ENCODE measurements around the gene VPS25.
"Not testable (repeated sequence)": the region's sequence is repeated elsewhere in the genome, so short reads cannot be mapped to it uniquely, and the experiment has no call there.

The VPS25 gene

DNA sequence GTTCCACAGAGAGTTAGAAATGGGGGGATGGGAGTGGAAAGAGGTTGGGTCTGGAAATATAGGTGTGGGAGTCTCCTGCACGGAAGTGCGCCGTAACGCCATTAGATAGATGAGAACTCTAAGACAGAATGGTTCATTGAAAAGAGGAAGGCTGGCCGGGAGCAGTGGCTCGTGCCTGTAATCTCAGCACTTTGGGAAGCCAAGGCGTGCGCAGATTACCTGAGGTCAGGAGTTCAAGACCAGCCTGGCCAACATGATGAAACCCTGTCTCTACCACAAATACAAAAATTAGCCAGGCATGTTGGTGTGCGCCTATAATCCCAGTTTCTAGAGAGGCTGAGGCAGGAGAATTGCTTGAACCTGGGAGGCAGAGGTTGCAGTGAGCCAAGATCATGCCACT, 5.2 kb upstream of the VPS25 start:
- not testable (repeated sequence) for DNase-seq

DNA sequence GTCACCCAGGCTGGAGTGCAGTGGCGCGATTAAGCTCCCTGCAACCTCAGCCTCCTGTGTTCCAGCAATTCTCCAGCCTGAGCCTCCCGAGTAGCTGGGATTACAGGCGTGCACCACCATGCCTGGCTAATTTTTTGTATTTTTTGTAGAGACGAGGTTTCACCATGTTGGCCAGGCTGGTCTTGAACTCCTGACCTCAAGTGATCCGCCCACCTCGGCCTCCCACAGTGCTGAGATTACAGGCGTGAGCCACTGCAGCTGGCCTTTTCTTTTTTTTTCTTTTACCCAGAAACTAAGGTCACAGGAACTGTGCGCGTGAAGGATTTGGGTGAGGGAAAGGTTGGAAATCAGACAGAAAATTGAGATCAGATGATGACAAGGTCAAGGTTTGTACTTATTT, 3.3 kb upstream of the VPS25 start:
- not testable (repeated sequence) for DNase-seq

DNA sequence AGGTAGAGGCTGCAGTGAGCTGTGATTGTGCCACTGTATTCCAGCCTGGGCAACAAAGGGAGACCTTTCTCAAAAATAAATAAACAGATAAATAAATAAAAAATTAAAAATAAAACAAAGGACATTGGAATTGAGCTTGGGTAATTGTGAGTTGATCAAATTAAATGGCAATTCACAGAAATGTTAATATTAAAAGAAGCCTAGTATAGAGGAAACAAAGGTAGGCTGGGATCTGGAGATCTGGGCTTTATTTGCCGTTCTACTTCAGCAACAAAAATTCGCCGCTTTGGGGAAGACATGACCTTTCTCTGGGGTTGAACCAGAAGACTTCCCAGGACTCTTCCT, 332 bp upstream of the VPS25 start:
- no peak for DNase-seq

DNA sequence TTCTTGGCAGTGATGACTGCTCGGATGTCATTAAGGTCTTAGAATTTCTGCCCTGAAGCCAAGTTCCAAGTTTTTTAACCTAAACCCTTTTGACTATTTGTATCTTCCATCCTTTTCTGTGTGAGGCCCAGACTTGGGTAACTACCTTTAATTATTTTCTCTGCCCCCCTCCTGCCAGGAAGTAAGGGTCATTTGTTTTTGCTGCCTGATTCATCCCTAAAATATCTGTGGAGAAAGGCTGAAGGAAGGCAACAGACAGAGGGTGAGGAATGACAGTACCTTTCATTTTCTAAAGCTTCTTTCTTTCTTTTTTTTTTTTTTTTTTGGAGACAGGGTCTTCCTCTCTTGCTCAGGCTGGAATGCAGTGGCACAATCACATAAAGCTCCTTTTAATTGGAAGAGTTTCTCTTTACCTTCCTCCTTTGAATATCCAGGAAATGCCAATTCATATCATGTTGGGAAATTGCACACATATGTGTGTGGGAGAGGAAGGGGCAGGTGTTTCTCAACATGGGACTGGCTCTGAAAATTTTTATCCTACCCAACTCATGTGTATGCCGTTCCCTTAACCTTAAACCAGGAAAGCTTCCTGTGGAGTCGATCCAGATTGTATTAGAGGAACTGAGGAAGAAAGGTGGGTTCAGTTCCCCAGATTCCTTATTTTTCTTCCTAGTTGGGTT, 957 bp downstream of the VPS25 start:
- DNase-seq = no peak

DNA sequence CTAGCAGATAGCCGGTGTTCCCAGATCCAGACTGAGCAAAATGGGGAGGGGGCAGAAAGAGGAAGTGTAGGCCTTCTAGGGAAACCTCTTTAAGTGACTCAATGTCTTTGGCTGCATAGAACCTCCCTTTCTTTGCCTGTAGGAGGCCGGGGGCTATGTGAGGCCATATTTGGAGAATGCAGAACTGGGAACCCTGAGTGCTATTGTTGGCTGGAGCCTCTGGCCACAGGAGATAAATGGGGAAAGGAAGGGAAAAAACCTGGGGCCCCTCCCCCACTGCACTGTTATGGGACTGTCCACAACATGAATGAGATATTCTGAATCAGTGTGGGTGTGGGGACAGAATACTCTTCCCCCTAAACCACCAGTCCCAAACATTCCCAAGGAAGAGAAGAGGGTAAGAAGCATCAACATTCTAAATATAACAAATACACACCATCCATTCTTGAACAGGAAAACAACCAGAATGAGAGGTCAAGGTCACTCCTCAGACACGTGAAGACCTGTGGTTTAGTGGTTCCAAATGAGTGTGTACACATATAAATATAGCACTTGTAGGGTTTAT, 2.4 kb downstream of the VPS25 start:
- peak; percentile 53 to 79 (median 64) for DNase-seq

DNA sequence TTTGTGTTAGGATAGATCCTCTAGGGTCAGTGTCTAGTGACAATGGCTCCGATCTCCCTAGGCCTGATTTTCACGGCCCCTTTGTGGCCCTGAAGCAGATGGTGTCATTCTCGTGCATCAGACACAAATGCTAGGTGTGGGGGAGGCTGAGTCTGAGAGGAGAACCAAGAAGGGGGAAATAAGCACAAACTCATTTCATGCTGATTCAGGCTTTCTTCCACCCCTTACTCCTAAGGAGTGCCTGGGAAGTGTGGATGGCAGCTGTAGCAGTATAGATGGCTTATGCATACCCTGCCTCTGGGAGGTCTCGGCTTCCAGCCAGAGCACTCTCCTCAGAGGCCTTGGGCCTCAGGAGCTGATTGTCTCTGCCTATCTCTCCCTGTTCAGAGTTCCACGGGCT, 5.3 kb downstream of the VPS25 start:
- no peak for DNase-seq

DNA sequence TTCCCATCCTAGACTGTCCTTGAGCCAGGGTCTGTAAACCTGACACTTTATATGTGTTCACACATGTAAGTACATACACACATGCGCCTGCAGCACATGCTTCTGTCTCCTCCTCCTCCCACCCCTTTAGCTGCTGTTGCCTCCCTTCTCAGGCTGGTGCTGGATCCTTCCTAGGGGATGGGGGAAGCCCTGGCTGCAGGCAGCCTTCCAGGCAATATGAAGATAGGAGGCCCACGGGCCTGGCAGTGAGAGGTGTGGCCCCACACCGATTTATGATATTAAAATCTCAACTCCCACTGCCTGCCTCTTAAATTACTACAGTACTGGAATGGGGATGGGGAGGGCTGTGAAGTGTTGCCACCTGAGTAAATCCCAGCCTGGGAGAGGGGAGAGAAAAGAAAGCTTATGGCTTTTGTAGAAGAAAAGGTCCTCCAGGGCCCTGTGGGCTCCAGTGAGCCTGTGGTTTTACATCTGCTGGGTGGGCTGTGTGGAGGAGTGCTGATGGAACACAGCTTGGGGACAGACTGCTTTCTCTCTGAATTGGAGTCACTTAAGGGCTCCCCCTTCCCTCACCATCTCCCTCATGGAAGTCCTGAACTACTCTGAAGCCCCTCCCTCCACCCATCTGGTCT, 6.2 kb downstream of the VPS25 start:
- no peak for DNase-seq

DNA sequence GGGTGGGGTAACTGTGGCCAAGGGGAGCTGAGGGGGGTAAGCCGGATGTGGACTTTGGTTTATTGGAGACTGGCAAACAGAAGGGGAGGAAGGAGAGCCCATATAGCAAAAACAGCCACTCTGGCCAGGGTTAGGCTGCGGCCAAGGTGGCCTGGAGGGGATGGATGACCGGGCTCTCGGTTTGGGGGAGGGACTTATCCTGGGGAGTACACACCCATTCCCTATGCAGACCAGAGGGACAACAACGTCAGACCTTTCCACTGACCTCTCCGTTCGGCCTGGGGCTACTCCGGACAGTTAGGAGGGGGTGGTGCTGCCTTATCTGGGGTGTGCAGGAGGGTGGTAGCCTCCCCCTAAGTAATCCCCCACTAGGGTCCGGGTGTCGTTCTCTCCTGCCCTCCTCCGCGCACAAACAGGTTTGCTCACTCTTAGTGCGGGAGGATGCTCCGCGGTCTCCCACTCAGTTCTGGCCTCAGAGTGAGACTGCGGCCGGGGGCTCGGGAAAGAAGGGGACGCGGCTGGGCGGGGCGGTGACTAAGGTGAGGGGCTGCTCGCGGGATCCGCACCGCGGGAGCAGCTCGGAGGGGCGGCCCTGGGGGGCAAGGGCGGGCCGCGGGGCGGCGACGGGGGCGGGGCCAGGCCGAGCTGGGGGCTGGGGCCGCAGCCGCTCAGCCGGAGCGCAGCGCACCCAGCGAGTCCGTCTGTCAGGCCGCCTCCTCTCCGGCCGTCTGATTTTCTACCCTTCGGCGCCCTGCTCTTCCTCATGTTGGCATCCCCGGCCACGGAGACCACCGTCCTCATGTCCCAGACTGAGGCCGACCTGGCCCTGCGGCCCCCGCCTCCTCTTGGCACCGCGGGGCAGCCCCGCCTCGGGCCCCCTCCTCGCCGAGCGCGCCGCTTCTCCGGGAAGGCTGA, 6.9 kb downstream of the VPS25 start, which contains the start of gene WNK4:
Gene WNK4, plus strand, starts transcription at position 675 of the 915 bp plus-strand sequence. Its CDS starts 89 bp downstream, at position 764.
- no peak for DNase-seq

DNA sequence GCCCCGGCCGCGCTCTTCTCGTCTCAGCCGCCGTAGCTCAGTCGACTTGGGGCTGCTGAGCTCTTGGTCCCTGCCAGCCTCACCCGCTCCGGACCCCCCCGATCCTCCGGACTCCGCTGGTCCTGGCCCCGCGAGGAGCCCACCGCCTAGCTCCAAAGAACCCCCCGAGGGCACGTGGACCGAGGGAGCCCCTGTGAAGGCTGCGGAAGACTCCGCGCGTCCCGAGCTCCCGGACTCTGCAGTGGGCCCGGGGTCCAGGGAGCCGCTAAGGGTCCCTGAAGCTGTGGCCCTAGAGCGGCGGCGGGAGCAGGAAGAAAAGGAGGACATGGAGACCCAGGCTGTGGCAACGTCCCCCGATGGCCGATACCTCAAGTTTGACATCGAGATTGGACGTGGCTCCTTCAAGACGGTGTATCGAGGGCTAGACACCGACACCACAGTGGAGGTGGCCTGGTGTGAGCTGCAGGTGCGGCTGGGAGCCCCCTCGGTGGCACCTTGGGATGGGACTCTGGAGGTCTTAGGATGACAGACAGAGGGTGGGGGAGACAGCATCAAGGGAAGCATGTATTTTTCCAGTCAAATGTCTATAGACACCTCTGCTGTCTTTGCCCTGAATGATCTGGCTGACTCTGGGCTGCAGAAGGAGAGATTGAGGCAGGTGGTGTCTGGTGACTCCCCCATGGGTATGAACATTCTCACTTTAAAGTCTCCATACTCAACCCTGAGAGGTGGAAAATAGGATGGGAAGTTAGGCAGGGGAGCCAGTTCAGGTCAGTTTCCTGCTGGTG, 7.8 kb downstream of the VPS25 start:
- DNase-seq = no peak

DNA sequence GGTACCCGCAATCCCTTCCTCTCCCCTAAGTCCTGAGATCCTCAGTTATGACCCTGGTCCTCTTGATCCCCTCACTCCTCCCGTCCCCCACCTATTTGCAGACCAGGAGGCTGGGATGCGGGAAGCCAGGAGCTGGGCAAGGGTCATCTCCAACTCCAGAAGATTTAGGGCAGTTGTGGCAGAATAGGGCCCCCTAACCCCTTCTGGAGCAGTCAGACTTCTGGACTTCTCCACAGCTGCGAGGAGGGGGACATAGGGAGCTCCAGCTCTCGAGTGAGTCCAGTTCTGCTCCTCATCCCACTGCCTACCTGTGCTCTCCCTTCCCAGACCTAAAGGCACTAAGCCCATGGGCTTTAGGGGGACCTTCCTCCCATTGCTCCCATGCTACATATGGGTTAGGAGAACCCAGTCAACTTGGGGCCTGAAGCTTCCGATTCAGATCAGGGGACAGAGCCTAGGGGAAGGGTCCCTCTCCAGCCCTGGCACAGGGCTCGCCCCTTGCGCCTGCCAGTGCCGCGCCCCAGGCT, 8.5 kb downstream of the VPS25 start:
- DNase-seq = no peak

DNA sequence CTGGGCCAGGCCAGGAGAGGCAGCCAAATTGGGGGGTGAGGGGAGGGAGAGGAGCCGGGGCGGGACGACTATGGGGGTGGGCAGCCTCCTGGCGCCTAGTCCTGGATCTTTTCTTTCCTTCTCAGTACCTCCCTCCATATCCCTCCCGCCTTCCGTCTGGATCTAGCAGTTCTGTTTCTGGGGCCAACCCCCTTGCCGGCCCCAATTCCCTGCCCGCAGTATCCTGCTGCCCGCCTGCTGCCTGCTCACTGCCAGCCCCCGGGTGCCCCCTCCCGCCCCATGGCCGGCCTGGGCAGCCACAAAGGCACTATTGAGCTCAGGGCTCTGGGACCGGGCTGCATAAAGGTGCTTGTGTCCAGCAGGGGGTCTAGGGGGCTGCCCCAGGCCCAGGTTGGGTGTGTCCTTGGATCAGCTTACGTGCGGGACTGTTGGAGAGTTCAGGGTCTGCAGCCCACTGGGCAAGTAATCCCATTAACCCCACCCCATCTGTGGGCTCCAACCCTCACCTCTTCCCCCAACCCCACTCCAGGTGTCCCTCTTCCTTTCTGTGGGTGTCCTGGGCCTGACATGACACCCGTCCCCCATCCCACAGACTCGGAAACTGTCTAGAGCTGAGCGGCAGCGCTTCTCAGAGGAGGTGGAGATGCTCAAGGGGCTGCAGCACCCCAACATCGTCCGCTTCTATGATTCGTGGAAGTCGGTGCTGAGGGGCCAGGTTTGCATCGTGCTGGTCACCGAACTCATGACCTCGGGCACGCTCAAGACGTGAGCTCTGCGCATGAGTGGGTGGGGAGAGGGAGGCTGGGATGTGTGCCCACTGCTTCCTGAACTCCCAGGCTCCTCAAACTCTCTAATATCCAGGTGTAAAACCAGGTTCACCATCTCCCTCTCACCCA, 9.2 kb downstream of the VPS25 start:
- no peak for DNase-seq

DNA sequence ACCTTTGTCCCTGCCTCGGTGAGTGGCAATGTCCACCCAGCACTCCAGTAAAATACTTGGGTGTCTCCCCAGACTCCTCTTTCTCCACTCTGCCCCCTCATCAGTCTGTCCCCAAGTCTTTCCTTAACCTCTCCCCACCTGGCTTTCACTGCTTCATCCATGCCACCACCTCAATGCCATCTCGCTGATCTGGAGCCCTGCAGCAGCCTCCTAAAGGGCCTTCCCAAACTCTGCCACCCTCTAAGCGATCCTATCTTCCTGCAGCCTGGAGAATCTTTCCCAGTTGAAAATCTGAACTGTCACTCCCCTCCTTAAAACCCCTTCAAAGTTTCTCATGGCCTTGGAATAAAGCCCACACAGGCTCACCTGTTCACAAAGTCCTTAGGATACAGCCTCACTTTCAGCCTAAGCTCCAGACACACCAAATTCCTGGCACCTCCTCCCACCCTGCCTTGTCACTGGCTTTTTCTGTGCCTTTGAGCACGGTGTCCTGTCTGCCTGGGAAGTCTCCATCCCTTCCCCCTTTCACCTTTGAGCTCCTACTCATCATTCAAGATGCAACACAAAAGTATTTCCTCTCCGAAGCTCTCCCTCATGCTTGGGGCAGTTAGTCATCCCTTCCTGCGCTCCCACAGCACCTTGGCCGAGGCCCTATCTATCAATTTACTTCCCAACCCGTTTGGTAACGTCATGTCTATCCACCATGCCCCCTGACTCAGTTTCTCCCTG, 10.0 kb downstream of the VPS25 start:
- peak in 1 of 4 experiments; percentile 13 for DNase-seq

DNA sequence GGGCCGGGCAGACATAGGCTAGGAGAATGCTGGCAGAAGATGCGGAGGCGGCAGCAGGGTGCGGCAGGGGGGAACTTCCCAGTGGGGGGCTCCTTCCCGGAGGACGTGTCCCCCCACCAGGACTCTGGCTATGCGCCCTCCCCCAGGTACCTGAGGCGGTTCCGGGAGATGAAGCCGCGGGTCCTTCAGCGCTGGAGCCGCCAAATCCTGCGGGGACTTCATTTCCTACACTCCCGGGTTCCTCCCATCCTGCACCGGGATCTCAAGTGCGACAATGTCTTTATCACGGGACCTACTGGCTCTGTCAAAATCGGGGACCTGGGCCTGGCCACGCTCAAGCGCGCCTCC, 10.5 kb downstream of the VPS25 start:
- no peak for DNase-seq

DNA sequence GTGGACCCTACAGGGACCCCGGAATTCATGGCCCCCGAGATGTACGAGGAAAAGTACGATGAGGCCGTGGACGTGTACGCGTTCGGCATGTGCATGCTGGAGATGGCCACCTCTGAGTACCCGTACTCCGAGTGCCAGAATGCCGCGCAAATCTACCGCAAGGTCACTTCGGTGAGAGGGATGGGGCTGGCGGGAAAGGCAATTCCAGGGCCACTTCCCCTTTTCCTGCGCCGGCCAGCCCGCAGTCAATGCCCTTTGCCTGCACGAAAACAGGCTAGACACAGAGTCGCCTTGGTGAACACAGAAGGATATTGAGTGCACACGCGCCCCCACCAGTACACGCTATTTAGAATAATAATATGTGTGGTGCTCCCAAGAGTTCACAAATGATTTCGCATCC, 11.2 kb downstream of the VPS25 start:
- peak; percentile 53 to 76 (median 59) for DNase-seq

DNA sequence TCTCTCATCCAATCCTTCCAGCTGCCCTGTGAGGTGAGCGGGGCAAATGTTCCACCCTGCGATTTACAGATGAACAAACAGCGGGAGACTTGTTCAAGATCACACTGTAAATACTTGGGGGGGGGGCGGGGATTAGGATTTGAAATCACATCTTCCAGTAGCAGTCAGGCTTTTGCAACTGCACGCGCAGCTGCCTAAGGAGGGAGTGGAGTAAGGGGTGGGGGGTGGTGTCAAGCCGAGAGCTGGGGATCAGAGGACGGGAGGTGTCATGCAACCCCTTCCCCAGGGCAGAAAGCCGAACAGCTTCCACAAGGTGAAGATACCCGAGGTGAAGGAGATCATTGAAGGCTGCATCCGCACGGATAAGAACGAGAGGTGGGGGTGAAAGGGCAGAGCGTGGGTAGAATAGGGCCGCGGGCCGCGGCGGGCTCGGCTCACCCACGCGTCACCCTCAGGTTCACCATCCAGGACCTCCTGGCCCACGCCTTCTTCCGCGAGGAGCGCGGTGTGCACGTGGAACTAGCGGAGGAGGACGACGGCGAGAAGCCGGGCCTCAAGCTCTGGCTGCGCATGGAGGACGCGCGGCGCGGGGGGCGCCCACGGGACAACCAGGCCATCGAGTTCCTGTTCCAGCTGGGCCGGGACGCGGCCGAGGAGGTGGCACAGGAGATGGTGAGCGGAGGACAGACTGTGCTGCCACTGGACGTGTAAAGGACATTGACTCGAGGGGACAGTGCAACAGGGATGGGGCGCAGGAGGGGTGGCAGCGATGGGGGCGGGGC, 11.8 kb downstream of the VPS25 start:
- DNase-seq = peak; percentile 31 to 75 (median 46)

DNA sequence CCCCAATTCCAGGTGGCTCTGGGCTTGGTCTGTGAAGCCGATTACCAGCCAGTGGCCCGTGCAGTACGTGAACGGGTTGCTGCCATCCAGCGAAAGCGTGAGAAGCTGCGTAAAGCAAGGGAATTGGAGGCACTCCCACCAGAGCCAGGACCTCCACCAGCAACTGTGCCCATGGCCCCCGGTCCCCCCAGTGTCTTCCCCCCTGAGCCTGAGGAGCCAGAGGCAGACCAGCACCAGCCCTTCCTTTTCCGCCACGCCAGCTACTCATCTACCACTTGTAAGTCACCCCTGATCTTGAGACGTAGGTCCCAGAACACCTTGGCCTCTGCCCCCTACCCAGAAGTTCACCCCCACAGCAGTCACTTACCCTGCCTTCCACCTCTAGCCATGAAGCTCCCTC, 14.0 kb downstream of the VPS25 start:
- no peak for DNase-seq

DNA sequence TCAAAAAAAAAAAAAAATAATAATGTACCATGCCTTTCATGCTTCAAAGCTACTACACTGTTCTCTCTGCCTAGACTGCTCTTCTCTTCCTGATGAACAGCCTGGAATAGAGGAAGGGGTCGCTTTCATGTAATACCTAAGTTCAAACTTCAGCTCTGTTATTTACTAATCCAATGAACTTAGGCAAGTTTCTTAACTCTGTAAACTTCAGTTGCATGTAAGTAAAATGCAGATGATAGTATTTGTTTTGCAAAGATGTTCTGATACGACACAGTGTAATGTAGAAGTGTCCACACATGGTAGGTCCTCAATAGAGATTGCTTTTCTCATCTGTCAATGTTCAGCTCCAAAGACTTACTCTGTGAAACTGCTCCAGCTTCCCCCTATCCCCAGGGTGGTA, 18.7 kb downstream of the VPS25 start:
- DNase-seq = no peak

DNA sequence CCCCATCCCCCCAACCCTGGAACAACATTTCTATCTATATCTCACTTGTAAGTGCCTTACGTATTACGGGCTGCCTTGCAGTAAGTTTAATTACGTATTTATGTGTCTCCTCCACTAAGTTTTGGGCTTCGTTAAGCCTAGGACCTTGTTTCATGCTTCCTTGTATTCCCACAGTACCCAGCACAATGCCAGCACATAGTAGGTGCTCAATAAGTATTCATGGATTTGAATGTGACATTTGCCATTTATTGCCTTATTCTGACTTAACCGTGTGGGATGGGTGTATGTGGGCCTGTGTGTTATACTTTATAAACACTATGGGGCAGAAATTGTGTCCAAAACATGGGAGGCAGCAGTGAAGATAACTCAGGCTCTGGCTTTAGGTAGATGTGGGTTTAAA, 19.3 kb downstream of the VPS25 start:
- DNase-seq = no peak

DNA sequence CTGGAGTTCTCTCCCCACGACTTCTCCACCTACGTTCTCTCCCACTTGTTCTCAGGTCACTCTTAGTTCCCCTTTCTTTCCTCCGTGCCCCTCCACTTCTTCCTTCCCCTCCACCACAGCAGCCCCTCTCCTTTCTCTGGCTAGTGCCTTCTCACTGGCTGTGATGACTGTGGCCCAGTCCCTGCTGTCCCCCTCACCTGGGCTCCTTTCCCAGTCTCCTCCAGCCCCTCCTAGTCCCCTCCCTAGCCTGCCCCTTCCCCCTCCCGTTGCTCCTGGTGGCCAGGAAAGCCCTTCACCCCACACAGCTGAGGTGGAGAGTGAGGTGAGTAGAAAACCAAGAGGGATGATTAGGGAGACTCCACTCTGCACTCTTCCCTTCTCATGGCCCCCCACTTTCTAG, 21.8 kb downstream of the VPS25 start:
- no peak for DNase-seq

DNA sequence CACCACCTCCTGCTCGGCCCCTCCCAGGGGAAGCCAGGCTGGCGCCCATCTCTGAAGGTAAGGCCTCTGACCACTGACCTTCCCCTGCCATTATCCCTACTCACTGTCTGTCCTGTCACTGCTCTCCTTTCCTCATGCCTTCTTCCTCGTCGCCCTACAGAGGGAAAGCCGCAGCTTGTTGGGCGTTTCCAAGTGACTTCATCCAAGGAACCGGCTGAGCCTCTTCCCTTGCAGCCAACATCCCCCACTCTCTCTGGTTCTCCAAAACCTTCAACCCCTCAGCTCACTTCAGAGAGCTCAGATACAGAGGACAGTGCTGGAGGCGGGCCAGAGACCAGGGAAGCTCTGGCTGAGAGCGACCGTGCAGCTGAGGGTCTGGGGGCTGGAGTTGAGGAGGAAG, 22.2 kb downstream of the VPS25 start:
- DNase-seq = no peak
